Duodenal mucosa (tissue), 2 donors: Measurements from ENCODE around the gene RPS6KA4.

Experiments
- H3K27ac ChIP-seq: one replicate; pipeline ENCODE4 v1.7.0; 2013; ENCODE audit warnings: low read depth, low read length
- H3K27me3 ChIP-seq, 2 donors: one replicate each; pipeline ENCODE4 v1.7.0; 2013; ENCODE audit warnings: low read length in 2 of 2, control low read depth in 1 of 2; ENCODE audit not compliant: insufficient read depth in 2 of 2, control insufficient read depth in 1 of 2
- H3K36me3 ChIP-seq, 2 donors: one replicate each; pipeline ENCODE4 v1.7.0; 2013; ENCODE audit warnings: low read length in 2 of 2, control low read depth in 1 of 2; ENCODE audit not compliant: insufficient read depth in 2 of 2, control insufficient read depth in 1 of 2
- H3K4me1 ChIP-seq, 2 donors: one replicate each; pipeline ENCODE4 v1.7.0; 2013; ENCODE audit warnings: low read length in 2 of 2, control low read depth in 1 of 2; ENCODE audit not compliant: insufficient read depth in 2 of 2, control insufficient read depth in 1 of 2
- H3K4me3 ChIP-seq, 2 donors: one replicate each; pipeline ENCODE4 v1.7.0; 2013; ENCODE audit warnings: low read length in 2 of 2, low read depth in 1 of 2
- H3K9ac ChIP-seq, 2 donors: one replicate each; pipeline ENCODE4 v1.7.0; 2013; ENCODE audit warnings: low read length in 2 of 2, low read depth in 1 of 2
- H3K9me3 ChIP-seq, 2 donors: one replicate each; pipeline ENCODE4 v1.7.0; 2013; ENCODE audit warnings: low read length in 2 of 2, control low read depth in 1 of 2; ENCODE audit not compliant: control insufficient read depth in 1 of 2

The RPS6KA4 gene

DNA sequence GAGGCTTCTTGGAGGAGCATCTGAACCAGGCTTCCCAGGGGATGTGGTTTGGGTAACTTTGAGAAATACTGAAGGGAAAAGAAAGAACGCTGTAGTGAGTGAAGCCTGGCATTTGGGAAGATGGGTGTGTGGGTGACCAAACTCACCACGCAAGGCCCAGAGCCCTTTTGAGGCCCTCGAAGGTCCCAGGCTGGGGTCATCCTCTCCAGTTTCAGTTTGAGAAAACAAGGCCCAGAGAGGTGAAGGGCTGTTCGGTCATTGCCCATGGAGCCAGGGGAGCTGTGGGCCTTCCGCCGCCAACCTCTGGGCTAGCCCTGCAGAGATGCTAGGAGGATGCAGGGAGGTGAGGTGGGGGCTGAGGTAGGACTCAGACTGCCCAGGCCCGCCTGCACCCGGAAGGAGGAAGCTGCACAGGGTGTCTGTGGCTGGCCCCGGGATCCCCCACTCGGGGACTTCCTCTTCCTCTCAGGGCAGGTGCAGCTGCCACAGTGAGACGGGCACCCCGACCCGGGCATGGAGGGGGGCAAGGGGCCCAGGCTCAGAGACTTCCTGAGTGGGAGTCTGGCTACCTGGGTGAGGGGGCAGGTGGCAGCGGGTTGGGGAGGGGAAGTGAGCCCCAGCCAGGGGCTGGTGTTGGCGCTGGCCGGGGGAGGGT is 19.1 kb upstream of the RPS6KA4 start, which contains the start of gene CCDC88B:
TSS of gene CCDC88B (plus strand) at position 451 of the 655 bp plus-strand sequence. CDS start at position 514, 63 bp downstream.
- Histone ChIP-seq H3K36me3 (no peaks in the 10 kb centered on the region), H3K4me3 (peak within 1 kb of the TSS; percentile 49 to 57), H3K27ac (peak within 1 kb of the TSS; percentile 50)

DNA sequence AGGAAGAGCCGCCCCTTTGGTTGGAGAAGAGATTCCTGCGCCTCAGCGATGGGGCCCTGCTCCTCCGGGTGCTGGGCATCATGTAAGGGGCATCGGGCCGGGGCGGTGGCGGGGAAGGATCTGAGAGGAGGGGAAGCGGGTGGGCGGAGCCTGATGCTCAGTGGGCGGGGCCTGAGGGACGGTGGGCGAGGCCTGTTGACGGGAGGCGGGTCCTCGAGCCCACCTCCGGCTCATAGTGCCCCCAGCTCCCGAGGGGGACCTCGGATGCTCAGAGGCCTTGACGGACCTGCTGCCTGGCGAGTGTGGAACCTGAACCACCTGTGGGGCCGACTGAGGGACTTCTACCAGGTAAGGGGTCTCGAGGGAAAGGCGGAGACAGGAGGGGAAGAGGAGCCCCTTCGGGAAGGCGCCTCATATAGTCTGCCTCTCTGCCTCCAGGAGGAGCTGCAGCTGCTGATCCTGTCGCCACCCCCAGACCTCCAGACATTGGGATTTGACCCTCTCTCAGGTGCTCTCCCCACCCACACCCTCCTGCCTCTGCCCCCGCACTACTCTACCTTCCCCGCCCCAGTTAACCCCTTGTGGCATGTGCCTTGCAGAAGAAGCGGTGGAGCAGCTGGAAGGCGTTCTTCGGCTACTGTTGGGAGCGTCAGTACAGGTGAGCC is 18.2 kb upstream of the RPS6KA4 start:
- Histone ChIP-seq H3K4me3 (peak overlapping the region in 1 of 2 donors; percentile 57), H3K4me1 (peaks cover 21 to 28% of the 10 kb centered on the region in 2 donors), H3K36me3 (no peaks in the 10 kb centered on the region), H3K9ac (no peak overlapping the region), H3K27me3 (no peaks in the 10 kb centered on the region), H3K27ac (peak overlapping the region; percentile 50), H3K9me3 (no peaks in the 10 kb centered on the region)

More for the DNA sequence above, 19.1 kb upstream of the RPS6KA4 start, which contains the start of gene CCDC88B:
- Histone ChIP-seq H3K9me3 (no peaks in the 10 kb centered on the region), H3K4me1 (peaks cover 21 to 28% of the 10 kb centered on the region in 2 donors), H3K27me3 (no peaks in the 10 kb centered on the region), H3K9ac (peak within 1 kb of the TSS in 1 of 2 donors; percentile 36)

DNA sequence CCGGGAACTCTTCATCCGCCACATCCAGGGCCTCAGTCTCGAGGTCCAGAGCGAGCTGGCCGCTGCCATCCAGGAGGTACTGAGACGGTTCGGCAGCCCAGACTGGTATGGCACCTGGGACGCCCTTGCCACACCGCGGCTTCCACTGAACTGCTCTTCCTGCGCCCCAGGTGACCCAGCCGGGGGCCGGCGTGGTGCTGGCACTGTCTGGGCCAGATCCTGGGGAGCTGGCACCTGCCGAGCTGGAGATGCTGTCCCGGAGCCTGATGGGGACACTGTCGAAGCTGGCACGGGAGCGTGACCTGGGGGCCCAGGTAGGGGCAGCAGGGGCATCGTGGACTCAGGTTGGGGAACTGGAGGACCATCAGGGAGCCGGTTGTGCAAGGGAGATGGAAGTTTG is 17.5 kb upstream of the RPS6KA4 start:
- Histone ChIP-seq H3K27ac (no peak overlapping the region), H3K9ac (no peak overlapping the region), H3K36me3 (no peaks in the 10 kb centered on the region), H3K4me3 (no peak overlapping the region), H3K27me3 (no peaks in the 10 kb centered on the region), H3K9me3 (no peaks in the 10 kb centered on the region), H3K4me1 (peaks cover 21 to 28% of the 10 kb centered on the region in 2 donors)

DNA sequence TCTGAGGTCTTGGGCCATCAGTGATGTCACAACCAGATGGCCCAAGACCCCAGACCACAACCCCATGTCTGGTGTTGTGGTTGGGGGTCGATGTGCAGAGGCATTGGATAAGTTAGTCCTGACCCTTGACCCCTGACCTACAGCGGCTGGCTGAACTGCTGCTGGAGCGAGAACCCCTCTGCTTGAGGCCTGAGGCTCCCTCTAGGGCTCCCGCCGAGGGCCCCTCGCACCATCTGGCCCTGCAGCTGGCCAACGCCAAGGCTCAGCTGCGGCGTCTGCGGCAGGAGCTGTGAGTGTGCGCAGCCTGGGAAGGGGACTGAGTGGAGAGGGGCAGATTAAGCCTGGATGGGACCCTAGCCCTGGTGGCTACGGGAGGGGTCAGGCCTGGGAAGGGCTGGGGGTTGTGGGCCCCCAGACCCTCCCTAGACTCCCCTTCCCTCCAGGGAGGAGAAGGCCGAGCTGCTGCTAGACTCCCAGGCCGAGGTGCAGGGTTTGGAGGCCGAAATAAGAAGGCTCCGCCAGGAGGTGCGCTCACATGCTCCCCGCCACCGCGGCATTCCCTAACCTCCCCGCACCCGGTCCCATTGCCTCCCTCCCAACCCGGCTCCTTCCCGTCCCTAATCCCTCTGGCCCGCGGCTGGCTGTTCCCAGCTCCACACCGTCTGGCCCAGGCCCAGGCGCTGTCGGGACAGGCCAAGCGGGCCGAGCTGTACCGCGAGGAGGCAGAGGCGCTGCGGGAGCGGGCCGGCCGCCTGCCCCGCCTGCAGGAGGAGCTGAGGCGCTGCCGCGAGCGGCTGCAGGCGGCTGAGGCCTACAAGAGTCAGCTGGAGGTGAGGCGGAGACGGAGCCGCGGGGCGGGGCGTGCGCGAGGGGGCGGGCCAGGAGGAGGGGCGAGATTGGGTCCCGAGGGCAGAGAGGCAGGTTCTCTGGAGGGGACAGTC is 16.8 kb upstream of the RPS6KA4 start:
- Histone ChIP-seq H3K9me3 (no peaks in the 10 kb centered on the region), H3K4me1 (peaks cover 21 to 28% of the 10 kb centered on the region in 2 donors), H3K27me3 (no peaks in the 10 kb centered on the region), H3K27ac (peak overlapping the region; percentile 32), H3K9ac (peak overlapping the region; percentile 65 to 74), H3K4me3 (peak overlapping the region; percentile 56 to 61), H3K36me3 (no peaks in the 10 kb centered on the region)

DNA sequence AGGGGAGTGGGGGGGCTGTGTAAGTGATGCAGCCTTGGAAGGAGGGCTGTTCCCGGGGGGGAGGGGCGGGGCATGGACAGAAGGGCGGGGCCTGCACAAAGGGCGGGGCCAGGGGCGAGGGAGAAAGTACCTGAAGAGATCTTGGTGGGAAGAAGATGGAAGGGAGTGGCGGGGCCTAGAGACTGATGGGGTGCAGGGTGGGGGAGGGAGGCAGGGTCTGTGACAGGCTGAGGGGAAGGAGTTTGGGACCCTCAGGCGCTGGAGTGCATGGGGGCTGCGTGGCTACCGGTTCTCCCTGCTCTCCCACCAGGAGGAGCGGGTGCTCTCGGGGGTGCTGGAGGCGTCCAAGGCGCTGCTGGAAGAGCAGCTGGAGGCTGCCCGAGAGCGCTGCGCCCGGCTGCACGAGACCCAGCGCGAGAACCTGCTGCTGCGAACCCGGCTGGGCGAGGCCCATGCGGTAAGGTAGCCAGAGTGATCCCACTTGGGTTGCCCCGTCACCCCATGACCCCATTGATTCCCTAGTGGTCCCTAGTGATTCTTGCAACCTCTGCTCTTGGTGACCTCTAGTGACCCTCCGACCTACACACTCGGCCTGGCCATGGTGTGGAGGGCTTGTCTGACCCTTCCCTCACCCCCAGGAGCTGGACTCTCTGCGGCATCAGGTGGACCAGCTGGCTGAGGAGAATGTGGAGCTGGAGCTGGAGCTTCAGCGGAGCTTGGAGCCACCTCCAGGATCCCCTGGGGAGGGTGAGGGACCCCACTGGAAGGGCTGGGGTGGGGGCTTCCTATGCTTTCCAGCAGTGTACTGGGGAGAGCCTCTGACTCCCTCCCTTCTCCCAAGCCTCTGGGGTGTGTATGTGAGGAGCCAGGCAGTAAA is 15.9 kb upstream of the RPS6KA4 start:
- no peaks in the 10 kb centered on the region for H3K36me3 ChIP-seq
- H3K27me3 ChIP-seq: no peaks in the 10 kb centered on the region
- no peaks in the 10 kb centered on the region for H3K9me3 ChIP-seq
- peak overlapping the region in 1 of 2 donors; percentile 22 for H3K4me3 ChIP-seq
- H3K9ac ChIP-seq: no peak overlapping the region
- H3K27ac ChIP-seq: no peak overlapping the region
- peaks cover 21 to 28% of the 10 kb centered on the region in 2 donors for H3K4me1 ChIP-seq

DNA sequence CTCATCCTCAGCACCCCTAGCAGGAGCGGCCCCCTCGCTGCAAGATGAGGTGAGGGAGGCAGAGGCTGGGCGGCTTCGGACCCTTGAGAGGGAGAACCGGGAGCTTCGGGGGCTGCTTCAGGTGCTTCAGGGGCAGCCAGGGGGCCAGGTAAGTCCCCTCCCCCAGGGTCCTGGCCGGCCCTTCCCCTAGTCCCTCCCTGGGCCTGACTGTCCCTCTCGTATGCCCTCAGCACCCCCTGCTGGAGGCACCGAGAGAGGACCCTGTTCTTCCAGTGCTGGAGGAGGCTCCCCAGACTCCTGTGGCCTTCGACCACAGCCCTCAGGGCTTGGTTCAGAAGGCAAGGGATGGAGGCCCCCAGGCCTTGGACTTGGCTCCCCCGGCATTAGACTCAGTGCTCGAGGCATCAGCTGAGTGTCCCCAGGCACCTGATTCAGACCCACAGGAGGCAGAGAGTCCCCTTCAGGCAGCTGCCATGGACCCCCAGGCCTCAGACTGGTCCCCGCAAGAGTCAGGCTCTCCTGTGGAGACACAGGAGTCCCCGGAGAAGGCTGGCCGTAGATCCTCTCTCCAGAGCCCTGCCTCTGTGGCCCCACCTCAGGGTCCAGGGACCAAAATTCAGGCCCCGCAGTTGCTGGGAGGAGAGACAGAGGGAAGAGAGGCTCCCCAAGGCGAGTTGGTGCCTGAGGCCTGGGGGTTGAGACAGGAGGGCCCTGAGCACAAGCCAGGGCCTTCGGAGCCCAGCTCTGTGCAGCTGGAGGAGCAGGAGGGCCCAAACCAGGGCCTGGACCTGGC is 15.0 kb upstream of the RPS6KA4 start:
- H3K4me1 ChIP-seq: peaks cover 24 to 28% of the 10 kb centered on the region in 2 donors
- H3K4me3 ChIP-seq: no peak overlapping the region
- H3K27me3 ChIP-seq: no peaks in the 10 kb centered on the region
- H3K36me3 ChIP-seq: no peaks in the 10 kb centered on the region
- no peak overlapping the region for H3K27ac ChIP-seq
- no peak overlapping the region for H3K9ac ChIP-seq
- no peaks in the 10 kb centered on the region for H3K9me3 ChIP-seq

DNA sequence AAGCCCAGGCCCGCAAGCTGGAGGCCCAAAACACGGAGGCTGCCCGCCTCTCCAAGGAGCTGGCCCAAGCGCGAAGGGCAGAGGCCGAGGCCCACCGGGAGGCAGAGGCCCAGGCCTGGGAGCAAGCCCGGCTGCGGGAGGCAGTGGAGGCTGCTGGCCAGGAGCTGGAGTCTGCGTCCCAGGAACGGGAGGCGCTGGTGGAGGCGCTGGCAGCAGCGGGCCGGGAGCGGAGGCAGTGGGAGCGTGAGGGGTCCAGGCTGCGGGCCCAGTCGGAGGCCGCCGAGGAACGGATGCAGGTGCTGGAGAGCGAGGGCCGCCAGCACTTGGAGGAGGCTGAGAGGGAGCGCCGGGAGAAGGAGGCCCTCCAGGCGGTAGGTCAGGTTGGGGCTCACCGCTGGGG is 14.2 kb upstream of the RPS6KA4 start:
- no peaks in the 10 kb centered on the region for H3K9me3 ChIP-seq
- no peak overlapping the region for H3K4me3 ChIP-seq
- no peaks in the 10 kb centered on the region for H3K36me3 ChIP-seq
- peaks cover 18 to 21% of the 10 kb centered on the region in 2 donors for H3K4me1 ChIP-seq
- H3K27ac ChIP-seq: no peak overlapping the region
- H3K9ac ChIP-seq: no peak overlapping the region
- H3K27me3 ChIP-seq: no peaks in the 10 kb centered on the region

DNA sequence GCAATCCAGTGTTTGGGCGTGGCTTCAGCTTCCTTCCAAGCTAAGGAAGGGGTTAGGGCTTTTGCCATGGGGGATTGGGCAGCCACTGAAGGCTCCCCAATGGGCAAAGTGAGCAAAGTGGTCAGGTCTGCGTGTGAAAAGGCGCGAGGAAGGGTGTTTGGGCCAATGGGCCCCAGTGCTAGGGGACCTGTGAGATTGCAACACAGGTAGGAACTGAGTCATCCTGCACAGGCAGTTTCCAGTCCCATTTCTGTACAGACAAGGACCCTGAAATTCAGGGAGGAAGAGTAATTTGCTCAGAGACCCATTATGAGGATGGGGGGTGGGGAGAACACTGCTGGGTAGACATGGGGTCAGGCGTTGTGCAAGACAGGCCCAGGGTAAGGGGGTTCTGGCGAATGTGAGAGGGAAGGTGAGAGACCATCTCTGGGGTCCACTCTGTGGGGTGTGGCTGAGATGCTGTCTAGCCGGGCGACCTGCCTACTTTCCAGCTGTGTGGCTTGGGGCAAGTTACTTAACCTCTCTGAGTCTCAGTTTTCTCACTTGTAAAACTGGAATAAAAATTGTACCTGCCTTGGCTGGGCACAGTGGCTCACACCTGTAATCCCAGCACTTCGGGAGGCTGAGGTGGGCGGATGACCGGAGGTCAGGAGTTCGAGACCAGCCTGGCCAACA is 11.6 kb upstream of the RPS6KA4 start:
- Histone ChIP-seq H3K9me3 (no peaks in the 10 kb centered on the region), H3K27ac (no peak overlapping the region), H3K9ac (no peak overlapping the region), H3K27me3 (no peaks in the 10 kb centered on the region), H3K4me3 (no peak overlapping the region), H3K4me1 (peaks cover 6 to 8% of the 10 kb centered on the region in 2 donors), H3K36me3 (no peaks in the 10 kb centered on the region)
